CD14-positive monocyte (primary cell): ENCODE results near the gene GAREM1. TPM values are rescaled to one million over a fixed set of nuclear protein-coding genes. Genes with fewer than 3 reads are reported as not detected.

Experiments used
- DNase-seq, 3 donors: peaks; one replicate each; pipeline ENCODE4 v3.0.0-alpha.2; 2011 to 2022
- H2AFZ ChIP-seq: 2 replicates; pipeline ENCODE4 v1.6.0; 2012; ENCODE audit warnings: mild to moderate bottlenecking, low read depth, low read length, inconsistent platforms; ENCODE audit not compliant: insufficient read depth, poor library complexity, severe bottlenecking
- H3K27ac ChIP-seq, 2 donors: 1 replicate in 1 of 2; 2 replicates in 1 of 2; pipeline ENCODE4 v1.5.1; 2012 to 2013; ENCODE audit warnings: low read length in 2 of 2, control low read depth in 1 of 2, inconsistent platforms in 1 of 2, low read depth in 1 of 2, mild to moderate bottlenecking in 1 of 2
- H3K27me3 ChIP-seq, 2 donors: one replicate each; pipeline versions ENCODE4 v1.6.0 to v1.6.1; 2011 to 2013; ENCODE audit warnings: low read length in 2 of 2; ENCODE audit not compliant: control insufficient read depth in 2 of 2, insufficient read depth in 2 of 2
- H3K36me3 ChIP-seq, 2 donors: replicated peaks in 1 of 2; 1 replicate in 1 of 2; 2 replicates in 1 of 2; pipeline versions ENCODE4 v1.5.1 to v1.6.1; 2012 to 2013; ENCODE audit warnings: low read length in 2 of 2, control low read depth in 1 of 2, inconsistent platforms in 1 of 2, mild to moderate bottlenecking in 1 of 2; ENCODE audit not compliant: insufficient read depth in 2 of 2, control insufficient read depth in 1 of 2
- H3K4me1 ChIP-seq, 2 donors: 1 replicate in 1 of 2; 2 replicates in 1 of 2; pipeline versions ENCODE4 v1.5.1 to v1.6.1; 2012 to 2013; ENCODE audit warnings: low read length in 2 of 2, control low read depth in 1 of 2, inconsistent platforms in 1 of 2, mild to moderate bottlenecking in 1 of 2, moderate library complexity in 1 of 2; ENCODE audit not compliant: insufficient read depth in 2 of 2, control insufficient read depth in 1 of 2
- H3K4me2 ChIP-seq: replicated peaks from 2 replicates; pipeline ENCODE3; 2012; ENCODE audit warnings: low read length, moderate library complexity, mild to moderate bottlenecking; ENCODE audit not compliant: poor library complexity, severe bottlenecking; ENCODE audit errors: extremely low read depth
- H3K4me3 ChIP-seq, 3 experiments: fragments of 200-600 bp in 1 of 3; sonication (generic) in 1 of 3; replicated peaks in 1 of 3; 1 replicate in 2 of 3; 2 replicates in 1 of 3; pipeline ENCODE4 v1.5.1; 2011 to 2013; ENCODE audit warnings: low read length in 3 of 3, mild to moderate bottlenecking in 3 of 3, control low read depth in 2 of 3, low read depth in 2 of 3, inconsistent platforms in 1 of 3, moderate library complexity in 1 of 3
- H3K79me2 ChIP-seq: 2 replicates; pipeline ENCODE4 v1.6.0; 2012; ENCODE audit warnings: mild to moderate bottlenecking, control low read depth, inconsistent platforms, low read length, moderate library complexity; ENCODE audit not compliant: insufficient read depth
- H3K9ac ChIP-seq: 2 replicates; pipeline ENCODE4 v1.6.0; 2017; ENCODE audit warnings: low read length, mild to moderate bottlenecking; ENCODE audit not compliant: insufficient read depth, poor library complexity, severe bottlenecking
- H3K9me3 ChIP-seq, 2 donors: replicated peaks in 1 of 2; 1 replicate in 1 of 2; 2 replicates in 1 of 2; pipeline versions ENCODE4 v1.5.1 to v1.6.1; 2012 to 2013; ENCODE audit warnings: low read length in 2 of 2, control low read depth in 1 of 2; ENCODE audit not compliant: control insufficient read depth in 1 of 2, insufficient read depth in 1 of 2
- H4K20me1 ChIP-seq: 2 replicates; pipeline ENCODE4 v1.6.0; 2012; ENCODE audit warnings: mild to moderate bottlenecking, low read length, control low read depth, moderate library complexity; ENCODE audit not compliant: insufficient read depth
- H3K27ac Mint-ChIP-seq, 7 donors: one replicate each; pipeline ENCODE4 v1.8.0; 2020; ENCODE audit warnings: mild to moderate bottlenecking in 7 of 7, mixed read lengths in 7 of 7, moderate library complexity in 6 of 7, inconsistent platforms in 2 of 7
- H3K27me3 Mint-ChIP-seq, 3 donors: one replicate each; pipeline ENCODE4 v1.8.0; 2021 to 2022; ENCODE audit warnings: low read depth in 3 of 3, mild to moderate bottlenecking in 3 of 3, mixed read lengths in 3 of 3, moderate library complexity in 3 of 3, inconsistent platforms in 1 of 3
- H3K36me3 Mint-ChIP-seq, 2 donors: one replicate each; pipeline ENCODE4 v1.8.0; 2020; ENCODE audit warnings: mixed read lengths in 2 of 2, inconsistent platforms in 1 of 2, mild to moderate bottlenecking in 1 of 2
- H3K4me1 Mint-ChIP-seq: one replicate; pipeline ENCODE4 v1.8.0; 2020; ENCODE audit warnings: mild to moderate bottlenecking, mixed read lengths
- H3K4me3 Mint-ChIP-seq, 2 donors: one replicate each; pipeline ENCODE4 v1.8.0; 2020; ENCODE audit warnings: mild to moderate bottlenecking in 2 of 2, mixed read lengths in 2 of 2, moderate library complexity in 1 of 2
- H3K9me3 Mint-ChIP-seq, 7 donors: one replicate each; pipeline ENCODE4 v1.8.0; 2020 to 2022; ENCODE audit warnings: mixed read lengths in 7 of 7, mild to moderate bottlenecking in 6 of 7, moderate library complexity in 6 of 7, inconsistent platforms in 2 of 7
- CTCF ChIP-seq: fragments of 200-600 bp; IDR thresholded peaks from one replicate; pipeline ENCODE4 v1.8.0; 2022; ENCODE audit warnings: antibody characterized with exemption, mild to moderate bottlenecking
- WGBS: methylation state at CpG from one replicate; pipeline ENCODE4 v1.1.5; 2013; ENCODE audit warnings: missing lambda C conversion rate; ENCODE audit not compliant: insufficient coverage; 5-methylcytosine and 5-hydroxymethylcytosine counted together
- intact Hi-C, 2 donors: fragments of 100-400 bp; cut with micrococcal nuclease; formaldehyde crosslinking; loops; one replicate each; pipeline versions ENCODE4 v1.15.0 to v1.15.1; 2023
- polyA plus RNA-seq, 3 donors: library from polyadenylated mRNA; depleted of rRNA in 1 of 3; unstranded in 2 of 3; stranded (reverse) in 1 of 3; fragments of 300-500 nt in 2 of 3; fragments of >200 nt in 1 of 3; fragmentation: Illumina TruSeq in 2 of 3; gene quantifications; 1 replicate in 2 of 3; 2 replicates in 1 of 3; pipeline ENCODE4 v1.2.3, GENCODE V29; 2012 to 2021

The GAREM1 gene
- polyA plus RNA-seq, 3 donors = 0.24 TPM; not detected in 2

GRCh38 chr18:32339045-32339444, 131.6 kb downstream of the GAREM1 start:
- Histone ChIP-seq H3K27me3 (no peaks in the 10 kb centered on the region), H3K9ac (no peak overlapping the region), H3K4me2 (no peak overlapping the region), H3K4me3 (no peak overlapping the region), H3K4me1 (no peaks in the 10 kb centered on the region), H2AFZ (no peak overlapping the region), H3K79me2 (no peaks in the 10 kb centered on the region), H3K27ac (no peak overlapping the region), H4K20me1 (no peaks in the 10 kb centered on the region), H3K9me3 (no peaks in the 10 kb centered on the region), H3K36me3 (no peaks in the 10 kb centered on the region)
- DNase-seq = no peak
- no peaks in the 10 kb centered on the region for H3K36me3 Mint-ChIP-seq
- H3K9me3 Mint-ChIP-seq = peaks cover 0 to 6% (median 0%) of the 10 kb centered on the region in 7 donors
- peaks cover 0 to 8% (median 6%) of the 10 kb centered on the region in 3 donors for H3K27me3 Mint-ChIP-seq
- WGBS = no CpG with 5 or more reads among the region's 2 CpGs
- H3K4me3 Mint-ChIP-seq = no peak overlapping the region
- TF ChIP-seq CTCF = no peak
- intact Hi-C loops = no loop called here
- H3K4me1 Mint-ChIP-seq = no peaks in the 10 kb centered on the region
- H3K27ac Mint-ChIP-seq = no peak overlapping the region

- Mint-ChIP-seq H3K36me3 (no peaks in the 10 kb centered on the region), H3K4me3 (no peak overlapping the region), H3K27ac (no peak overlapping the region), H3K27me3 (peaks cover 0 to 6% (median 5%) of the 10 kb centered on the region in 3 donors), H3K9me3 (peaks cover 0 to 6% (median 0%) of the 10 kb centered on the region in 7 donors), H3K4me1 (no peaks in the 10 kb centered on the region)
- DNase-seq = no peak
- H3K4me1 ChIP-seq = no peaks in the 10 kb centered on the region
- intact Hi-C loops = no loop called here
- no peak overlapping the region for H3K9ac ChIP-seq
- no peak overlapping the region for H3K27ac ChIP-seq
- no peaks in the 10 kb centered on the region for H3K36me3 ChIP-seq
- no peaks in the 10 kb centered on the region for H3K79me2 ChIP-seq
- 97% methylated on average over 5 of the region's 8 CpGs for WGBS
- no peak overlapping the region for H3K4me3 ChIP-seq
- H3K27me3 ChIP-seq = no peaks in the 10 kb centered on the region
- H2AFZ ChIP-seq = no peak overlapping the region
- H4K20me1 ChIP-seq = no peaks in the 10 kb centered on the region
- H3K9me3 ChIP-seq = no peaks in the 10 kb centered on the region
- no peak overlapping the region for H3K4me2 ChIP-seq
- TF ChIP-seq CTCF = no peak
These were observed 132.9 kb downstream of the GAREM1 start for GRCh38 chr18:32337821-32338220.
